Measurements from ENCODE around the gene PSMA5.

DNA sequence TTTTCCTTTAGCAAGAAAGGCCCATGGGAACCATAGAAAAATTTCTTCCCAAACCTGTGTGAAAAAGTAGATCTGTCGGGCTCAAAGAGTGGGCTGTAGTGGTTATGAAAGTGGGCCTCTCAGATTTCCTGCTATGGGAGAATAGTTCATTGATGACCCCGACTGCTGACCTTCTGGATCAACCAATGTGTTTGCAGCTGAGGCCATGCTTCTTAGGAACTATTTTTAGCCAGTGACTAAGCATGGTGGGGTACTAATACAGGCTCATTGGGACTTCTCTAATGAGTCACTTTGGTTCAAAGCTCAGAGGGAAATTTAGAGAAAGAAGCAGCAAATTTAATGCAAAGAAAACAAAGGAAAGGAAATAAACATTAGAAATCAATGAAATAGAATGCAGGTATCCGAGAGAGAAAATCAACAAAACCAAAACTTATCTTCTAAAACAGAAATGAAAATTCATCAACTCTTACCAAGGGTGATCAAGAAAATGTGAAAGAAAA lies 12.6 kb upstream of the PSMA5 start:
- TF ChIP-seq FOS (IDR thresholded peaks at IDR 0.05; ENCODE audit: low read depth, low read length) (peak; percentile 76; the same call in 1 of the 2 replicates), MXI1 (IDR thresholded peaks at IDR 0.05; ENCODE audit: borderline replicate concordance, low read depth, low read length) (no peak), RFX5 (IDR thresholded peaks at IDR 0.05; ENCODE audit: low read depth, low read length) (no peak), POLR2A (IDR thresholded peaks at IDR 0.05; ENCODE audit: low read depth, low read length) (no peak), MAZ (IDR thresholded peaks at IDR 0.05; ENCODE audit: borderline replicate concordance, low read depth, low read length) (no peak; the same call in 1 of the 2 replicates), CHD1 (IDR thresholded peaks at IDR 0.05; ENCODE audit: low read depth, low read length) (no peak), MAFK (IDR thresholded peaks at IDR 0.05; ENCODE audit: low read depth, low read length) (no peak), BHLHE40 (IDR thresholded peaks at IDR 0.05; ENCODE audit: low read depth, low read length) (no peak)
- TF ChIP-seq, protein P1, sequence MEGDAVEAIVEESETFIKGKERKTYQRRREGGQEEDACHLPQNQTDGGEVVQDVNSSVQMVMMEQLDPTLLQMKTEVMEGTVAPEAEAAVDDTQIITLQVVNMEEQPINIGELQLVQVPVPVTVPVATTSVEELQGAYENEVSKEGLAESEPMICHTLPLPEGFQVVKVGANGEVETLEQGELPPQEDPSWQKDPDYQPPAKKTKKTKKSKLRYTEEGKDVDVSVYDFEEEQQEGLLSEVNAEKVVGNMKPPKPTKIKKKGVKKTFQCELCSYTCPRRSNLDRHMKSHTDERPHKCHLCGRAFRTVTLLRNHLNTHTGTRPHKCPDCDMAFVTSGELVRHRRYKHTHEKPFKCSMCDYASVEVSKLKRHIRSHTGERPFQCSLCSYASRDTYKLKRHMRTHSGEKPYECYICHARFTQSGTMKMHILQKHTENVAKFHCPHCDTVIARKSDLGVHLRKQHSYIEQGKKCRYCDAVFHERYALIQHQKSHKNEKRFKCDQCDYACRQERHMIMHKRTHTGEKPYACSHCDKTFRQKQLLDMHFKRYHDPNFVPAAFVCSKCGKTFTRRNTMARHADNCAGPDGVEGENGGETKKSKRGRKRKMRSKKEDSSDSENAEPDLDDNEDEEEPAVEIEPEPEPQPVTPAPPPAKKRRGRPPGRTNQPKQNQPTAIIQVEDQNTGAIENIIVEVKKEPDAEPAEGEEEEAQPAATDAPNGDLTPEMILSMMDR (conservative IDR thresholded peaks at IDR 0.05; ENCODE audit: low read depth, low read length) = no peak
- TF ChIP-seq, protein P2, sequence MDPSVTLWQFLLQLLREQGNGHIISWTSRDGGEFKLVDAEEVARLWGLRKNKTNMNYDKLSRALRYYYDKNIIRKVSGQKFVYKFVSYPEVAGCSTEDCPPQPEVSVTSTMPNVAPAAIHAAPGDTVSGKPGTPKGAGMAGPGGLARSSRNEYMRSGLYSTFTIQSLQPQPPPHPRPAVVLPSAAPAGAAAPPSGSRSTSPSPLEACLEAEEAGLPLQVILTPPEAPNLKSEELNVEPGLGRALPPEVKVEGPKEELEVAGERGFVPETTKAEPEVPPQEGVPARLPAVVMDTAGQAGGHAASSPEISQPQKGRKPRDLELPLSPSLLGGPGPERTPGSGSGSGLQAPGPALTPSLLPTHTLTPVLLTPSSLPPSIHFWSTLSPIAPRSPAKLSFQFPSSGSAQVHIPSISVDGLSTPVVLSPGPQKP (IDR thresholded peaks at IDR 0.05; ENCODE audit: borderline replicate concordance, low read depth, low read length) = no peak
- TF ChIP-seq, protein P3, sequence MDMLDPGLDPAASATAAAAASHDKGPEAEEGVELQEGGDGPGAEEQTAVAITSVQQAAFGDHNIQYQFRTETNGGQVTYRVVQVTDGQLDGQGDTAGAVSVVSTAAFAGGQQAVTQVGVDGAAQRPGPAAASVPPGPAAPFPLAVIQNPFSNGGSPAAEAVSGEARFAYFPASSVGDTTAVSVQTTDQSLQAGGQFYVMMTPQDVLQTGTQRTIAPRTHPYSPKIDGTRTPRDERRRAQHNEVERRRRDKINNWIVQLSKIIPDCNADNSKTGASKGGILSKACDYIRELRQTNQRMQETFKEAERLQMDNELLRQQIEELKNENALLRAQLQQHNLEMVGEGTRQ (IDR thresholded peaks at IDR 0.05; ENCODE audit: low read depth, low read length) = no peak
